ENCODE data around the gene VWC2L. TPM values are rescaled to one million over a fixed set of nuclear protein-coding genes. Genes with fewer than 3 reads are reported as not detected.

VWC2L gene
- total RNA-seq, 1 experiment from 2014 or later, result not detected

GRCh38 chr2:214560176-214560575 is 149.3 kb downstream of the VWC2L start:
- no peak overlapping the region for H3K4me3 Mint-ChIP-seq (ENCODE audit: unreplicated experiment)
- intact Hi-C loops (cut with micrococcal nuclease; ENCODE audit: unreplicated experiment), result no loop called here
- Histone ChIP-seq H3K4me1 (no peaks in the 10 kb centered on the region), H3K36me3 (ENCODE audit: control insufficient read depth, insufficient read depth, low read length) (no peaks in the 10 kb centered on the region), H3K4me3 (ENCODE audit: low read depth, low read length) (no peak overlapping the region), H3K27me3 (replicated peaks; ENCODE audit: control insufficient read depth, insufficient read depth, low read length) (no peaks in the 10 kb centered on the region), H3K9me3 (no peaks in the 10 kb centered on the region)
- H3K36me3 Mint-ChIP-seq (ENCODE audit: insufficient read depth, unreplicated experiment), result no peaks in the 10 kb centered on the region
- ChIA-PET CTCF (no interaction called here), POLR2A (no interaction called here)
- DNase-seq, result no peak
- no TSS peak for BruUV-seq (replicated peaks)
- no peak for TF ChIP-seq CTCF (IDR thresholded peaks at IDR 0.05; ENCODE audit: insufficient read depth in 1 of 2, low read depth in 1 of 2, low read length in 1 of 2, severe bottlenecking in 1 of 2, unreplicated experiment in 1 of 2)
- no peaks in the 10 kb centered on the region for H3K9me3 Mint-ChIP-seq (ENCODE audit: unreplicated experiment)
- peaks cover 8% of the 10 kb centered on the region for H3K27me3 Mint-ChIP-seq (ENCODE audit: insufficient read depth, unreplicated experiment)
- H3K4me1 Mint-ChIP-seq (ENCODE audit: low read depth, unreplicated experiment), result no peaks in the 10 kb centered on the region
- H3K27ac Mint-ChIP-seq (ENCODE audit: unreplicated experiment), result no peak overlapping the region

DNA sequence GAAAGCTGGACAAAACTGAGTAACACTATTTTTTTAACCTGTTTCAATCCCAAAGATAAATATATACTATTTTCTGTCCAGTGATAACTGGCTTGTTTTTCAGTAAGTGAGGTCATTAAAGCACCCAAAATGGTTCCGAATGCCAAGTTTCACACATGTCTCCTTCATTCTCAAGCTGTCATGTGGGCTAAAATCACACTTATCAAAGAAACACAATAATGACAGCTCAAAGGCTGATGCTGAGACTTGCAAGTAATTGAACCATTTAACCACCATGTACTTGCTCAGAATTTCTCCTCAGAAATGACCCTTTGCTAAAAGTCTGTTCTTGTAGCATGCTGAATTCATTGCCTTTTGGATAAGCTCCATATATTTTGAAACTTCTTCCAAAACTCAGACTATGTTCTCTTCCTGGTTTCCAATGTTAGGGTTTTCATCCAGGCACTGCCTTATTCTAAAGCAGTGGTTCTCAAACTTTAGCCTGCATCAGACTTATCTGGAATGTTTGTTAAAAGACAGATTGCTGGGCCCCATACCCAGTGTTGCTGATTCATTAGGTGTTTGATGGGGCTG is 149.8 kb downstream of the VWC2L start:
- TF ChIP-seq CTCF (IDR thresholded peaks at IDR 0.05; ENCODE audit: insufficient read depth in 1 of 2, low read depth in 1 of 2, low read length in 1 of 2, severe bottlenecking in 1 of 2, unreplicated experiment in 1 of 2), result no peak

GRCh38 chr2:214565246-214565645 is 154.4 kb downstream of the VWC2L start:
- DNase-seq, result no peak
- intact Hi-C loops (cut with micrococcal nuclease; ENCODE audit: unreplicated experiment), result no loop called here
- H3K4me3 Mint-ChIP-seq (ENCODE audit: unreplicated experiment), result no peak overlapping the region
- Histone ChIP-seq H3K4me1 (no peaks in the 10 kb centered on the region), H3K9me3 (no peaks in the 10 kb centered on the region), H3K27me3 (replicated peaks; ENCODE audit: control insufficient read depth, insufficient read depth, low read length) (no peaks in the 10 kb centered on the region), H3K36me3 (ENCODE audit: control insufficient read depth, insufficient read depth, low read length) (no peaks in the 10 kb centered on the region), H3K4me3 (ENCODE audit: low read depth, low read length) (no peak overlapping the region)
- H3K27me3 Mint-ChIP-seq (ENCODE audit: insufficient read depth, unreplicated experiment), result peaks cover 3% of the 10 kb centered on the region
- ChIA-PET CTCF (no interaction called here), POLR2A (no interaction called here)
- no peaks in the 10 kb centered on the region for H3K4me1 Mint-ChIP-seq (ENCODE audit: low read depth, unreplicated experiment)
- no peak overlapping the region for H3K27ac Mint-ChIP-seq (ENCODE audit: unreplicated experiment)
- no TSS peak for BruUV-seq (replicated peaks)
- no peaks in the 10 kb centered on the region for H3K36me3 Mint-ChIP-seq (ENCODE audit: insufficient read depth, unreplicated experiment)
- H3K9me3 Mint-ChIP-seq (ENCODE audit: unreplicated experiment), result no peaks in the 10 kb centered on the region
- TF ChIP-seq CTCF (IDR thresholded peaks at IDR 0.05; ENCODE audit: insufficient read depth in 1 of 2, low read depth in 1 of 2, low read length in 1 of 2, severe bottlenecking in 1 of 2, unreplicated experiment in 1 of 2), result no peak

More for the DNA sequence above, 149.8 kb downstream of the VWC2L start:
- H3K4me1 ChIP-seq, result no peaks in the 10 kb centered on the region
- peaks cover 11% of the 10 kb centered on the region for H3K27me3 Mint-ChIP-seq (ENCODE audit: insufficient read depth, unreplicated experiment)
- H3K4me1 Mint-ChIP-seq (ENCODE audit: low read depth, unreplicated experiment), result no peaks in the 10 kb centered on the region
- H3K9me3 Mint-ChIP-seq (ENCODE audit: unreplicated experiment), result no peaks in the 10 kb centered on the region
- no peaks in the 10 kb centered on the region for H3K27me3 ChIP-seq (replicated peaks; ENCODE audit: control insufficient read depth, insufficient read depth, low read length)
- ChIA-PET POLR2A (no interaction called here), CTCF (no interaction called here)
- H3K36me3 ChIP-seq (ENCODE audit: control insufficient read depth, insufficient read depth, low read length), result no peaks in the 10 kb centered on the region
- no TSS peak for BruUV-seq (replicated peaks)
- no peak overlapping the region for H3K27ac Mint-ChIP-seq (ENCODE audit: unreplicated experiment)
- H3K4me3 ChIP-seq (ENCODE audit: low read depth, low read length), result no peak overlapping the region
- intact Hi-C loops (cut with micrococcal nuclease; ENCODE audit: unreplicated experiment), result no loop called here
- no peaks in the 10 kb centered on the region for H3K9me3 ChIP-seq
- H3K36me3 Mint-ChIP-seq (ENCODE audit: insufficient read depth, unreplicated experiment), result no peaks in the 10 kb centered on the region
- H3K4me3 Mint-ChIP-seq (ENCODE audit: unreplicated experiment), result no peak overlapping the region
- DNase-seq, result no peak
